Subcutaneous abdominal adipose tissue (tissue), 5 donors: ENCODE results near the gene OPTC.

ENCODE experiments used
- H3K27ac ChIP-seq: one replicate; pipeline ENCODE4 v1.7.0; 2013; ENCODE audit warnings: low read depth, mild to moderate bottlenecking, inconsistent platforms, low read length, moderate library complexity
- H3K27me3 ChIP-seq, 5 donors: one replicate each; pipeline ENCODE4 v1.7.0; 2013; ENCODE audit warnings: low read length in 5 of 5, inconsistent platforms in 1 of 5; ENCODE audit not compliant: control insufficient read depth in 5 of 5, insufficient read depth in 4 of 5
- H3K36me3 ChIP-seq, 5 donors: one replicate each; pipeline ENCODE4 v1.7.0; 2013; ENCODE audit warnings: low read length in 5 of 5; ENCODE audit not compliant: control insufficient read depth in 5 of 5, insufficient read depth in 5 of 5
- H3K4me1 ChIP-seq, 5 donors: one replicate each; pipeline ENCODE4 v1.7.0; 2013; ENCODE audit warnings: low read length in 5 of 5, mild to moderate bottlenecking in 3 of 5, moderate library complexity in 1 of 5; ENCODE audit not compliant: control insufficient read depth in 5 of 5, insufficient read depth in 5 of 5
- H3K4me3 ChIP-seq, 5 donors: one replicate each; pipeline ENCODE4 v1.7.0; 2013; ENCODE audit warnings: low read length in 5 of 5, low read depth in 1 of 5
- H3K9ac ChIP-seq, 5 donors: one replicate each; pipeline ENCODE4 v1.7.0; 2013; ENCODE audit warnings: low read length in 5 of 5, mild to moderate bottlenecking in 4 of 5, moderate library complexity in 3 of 5
- H3K9me3 ChIP-seq, 5 donors: one replicate each; pipeline ENCODE4 v1.7.0; 2013; ENCODE audit warnings: low read length in 5 of 5; ENCODE audit not compliant: control insufficient read depth in 5 of 5
- donor health status: healthy.
- donor health status: healthy.
- donor health status: healthy.
- donor health status: healthy.
- donor health status: healthy.

Gene OPTC

GRCh38 chr1:203549309-203549708 is 55.4 kb downstream of the OPTC start:
- Histone ChIP-seq H3K27ac (peak overlapping the region; percentile 95), H3K27me3 (no peaks in the 10 kb centered on the region), H3K4me3 (no peak overlapping the region), H3K9ac (no peak overlapping the region), H3K36me3 (no peaks in the 10 kb centered on the region), H3K4me1 (peaks cover 0 to 31% (median 19%) of the 10 kb centered on the region in 5 donors), H3K9me3 (no peaks in the 10 kb centered on the region)

- peaks cover 9 to 42% (median 24%) of the 10 kb centered on the region in 5 donors for H3K4me1 ChIP-seq
- H3K9me3 ChIP-seq = no peaks in the 10 kb centered on the region
- no peaks in the 10 kb centered on the region for H3K27me3 ChIP-seq
- no peak overlapping the region for H3K4me3 ChIP-seq
- no peak overlapping the region for H3K9ac ChIP-seq
- H3K36me3 ChIP-seq = no peaks in the 10 kb centered on the region
- no peak overlapping the region for H3K27ac ChIP-seq
Measured at GRCh38 chr1:203550846-203551245, 56.9 kb downstream of the OPTC start.

- Histone ChIP-seq H3K36me3 (no peaks in the 10 kb centered on the region), H3K9me3 (no peaks in the 10 kb centered on the region), H3K4me3 (no peak overlapping the region), H3K27ac (no peak overlapping the region), H3K27me3 (no peaks in the 10 kb centered on the region), H3K4me1 (peaks cover 9 to 43% (median 27%) of the 10 kb centered on the region in 5 donors), H3K9ac (no peak overlapping the region)
Measured at GRCh38 chr1:203551550-203551949, 57.6 kb downstream of the OPTC start.

DNA sequence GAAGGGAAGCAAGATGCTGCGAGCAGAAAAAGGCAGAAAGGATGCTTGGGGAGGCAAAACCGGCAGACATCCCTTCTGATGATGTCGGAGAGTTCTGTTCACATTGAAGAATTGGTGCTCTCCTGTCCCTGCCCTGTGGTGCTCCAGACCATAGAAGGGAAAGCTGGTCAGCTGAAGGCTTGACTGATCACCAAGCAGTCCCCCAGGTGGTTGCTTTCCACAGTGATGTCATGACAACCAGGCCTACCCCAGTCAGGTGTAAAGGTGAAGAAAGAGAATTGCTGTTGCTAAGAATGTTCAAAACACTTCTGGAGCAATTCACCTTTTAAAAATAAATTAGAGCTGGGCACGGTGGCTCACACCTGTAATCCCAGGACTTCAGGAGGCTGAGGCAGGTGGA is 59.5 kb downstream of the OPTC start:
- H3K36me3 ChIP-seq = no peaks in the 10 kb centered on the region
- H3K27me3 ChIP-seq = no peaks in the 10 kb centered on the region
- no peak overlapping the region for H3K4me3 ChIP-seq
- no peak overlapping the region for H3K27ac ChIP-seq
- no peak overlapping the region for H3K9ac ChIP-seq
- H3K9me3 ChIP-seq = no peaks in the 10 kb centered on the region
- H3K4me1 ChIP-seq = peaks cover 17 to 47% (median 38%) of the 10 kb centered on the region in 5 donors

DNA sequence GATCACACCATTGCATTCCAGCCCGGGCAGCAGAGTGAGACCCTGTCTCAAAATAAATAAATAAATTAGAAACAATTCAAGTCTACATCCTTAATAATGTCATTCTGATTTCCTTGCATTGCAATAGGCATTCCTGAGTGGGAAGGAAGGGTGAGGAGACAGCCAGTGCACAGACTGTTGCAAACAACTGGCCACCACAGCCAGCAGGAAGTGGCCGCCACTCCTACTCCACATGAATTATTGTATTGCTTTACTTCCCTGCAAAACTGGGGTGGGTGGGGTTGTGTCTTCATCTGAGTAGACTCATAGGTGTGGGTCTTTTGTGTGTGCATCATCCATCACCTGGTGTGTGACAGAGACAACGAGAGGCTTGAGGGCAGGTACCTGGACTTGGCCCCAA is 60.1 kb downstream of the OPTC start:
- Histone ChIP-seq H3K27ac (no peak overlapping the region), H3K36me3 (no peaks in the 10 kb centered on the region), H3K4me1 (peaks cover 17 to 47% (median 41%) of the 10 kb centered on the region in 5 donors), H3K4me3 (no peak overlapping the region), H3K9me3 (no peaks in the 10 kb centered on the region), H3K9ac (no peak overlapping the region), H3K27me3 (no peaks in the 10 kb centered on the region)

DNA sequence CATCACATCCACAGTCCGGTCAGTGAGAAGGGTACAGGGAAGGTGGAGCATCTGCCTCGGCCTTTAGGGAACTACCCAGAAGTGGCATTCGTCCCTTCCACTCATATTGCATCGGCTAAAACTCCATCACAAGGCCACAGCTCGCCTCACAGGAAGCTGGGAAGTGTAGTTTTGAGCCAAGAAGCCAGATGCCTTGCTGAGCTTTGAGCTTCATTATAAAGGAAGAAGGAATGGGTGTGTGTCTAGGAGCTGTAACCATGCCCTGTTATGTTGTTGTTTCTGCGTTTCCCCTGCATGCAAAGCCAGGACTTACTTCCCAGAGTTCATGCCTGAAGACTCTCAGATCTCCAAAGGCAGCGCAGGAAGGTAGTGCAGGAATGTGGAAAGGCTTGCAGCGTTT is 61.1 kb downstream of the OPTC start:
- Histone ChIP-seq H3K36me3 (no peaks in the 10 kb centered on the region), H3K4me1 (peaks cover 17 to 45% (median 45%) of the 10 kb centered on the region in 5 donors), H3K9ac (peak overlapping the region in 1 of 5 donors; percentile 32), H3K27ac (peak overlapping the region; percentile 97), H3K4me3 (peak overlapping the region in 1 of 5 donors; percentile 6), H3K27me3 (no peaks in the 10 kb centered on the region), H3K9me3 (no peaks in the 10 kb centered on the region)

- peak overlapping the region; percentile 14 to 84 (median 56) for H3K9ac ChIP-seq
- peak overlapping the region in 1 of 5 donors; percentile 19 for H3K4me3 ChIP-seq
- H3K27ac ChIP-seq = peak overlapping the region; percentile 97
- no peaks in the 10 kb centered on the region for H3K9me3 ChIP-seq
- H3K4me1 ChIP-seq = peaks cover 17 to 45% (median 45%) of the 10 kb centered on the region in 5 donors
- H3K27me3 ChIP-seq = no peaks in the 10 kb centered on the region
- H3K36me3 ChIP-seq = no peaks in the 10 kb centered on the region
Measured at GRCh38 chr1:203555511-203556046, 61.6 kb downstream of the OPTC start.

- H3K27ac ChIP-seq = peak overlapping the region; percentile 97
- H3K4me3 ChIP-seq = peak overlapping the region in 1 of 5 donors; percentile 19
- H3K9me3 ChIP-seq = no peaks in the 10 kb centered on the region
- H3K9ac ChIP-seq = peak overlapping the region; percentile 14 to 84 (median 56)
- H3K4me1 ChIP-seq = peaks cover 17 to 45% (median 45%) of the 10 kb centered on the region in 5 donors
- no peaks in the 10 kb centered on the region for H3K36me3 ChIP-seq
- no peaks in the 10 kb centered on the region for H3K27me3 ChIP-seq
Measured at GRCh38 chr1:203556047-203556851, 62.3 kb downstream of the OPTC start.

DNA sequence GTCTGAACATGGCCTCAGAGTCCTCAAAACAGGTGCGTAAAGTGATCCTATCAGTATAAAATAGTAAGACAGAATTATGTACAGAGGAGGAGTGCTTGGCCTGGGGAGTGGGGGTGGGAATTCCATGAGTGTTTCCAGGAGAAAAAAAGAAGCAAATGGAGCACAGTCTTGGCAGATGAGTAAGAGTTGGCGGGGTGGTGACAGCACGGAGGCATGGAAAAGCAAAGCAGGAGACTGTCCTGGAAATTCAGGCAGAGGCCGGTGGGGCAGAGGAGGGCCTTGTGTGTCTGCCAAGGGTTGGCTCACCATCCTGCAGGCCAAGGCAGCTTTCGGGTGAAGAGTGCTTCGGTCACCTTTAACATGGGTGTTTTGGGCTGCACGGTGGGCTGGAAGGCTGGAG is 63.4 kb downstream of the OPTC start:
- peak overlapping the region; percentile 97 for H3K27ac ChIP-seq
- H3K36me3 ChIP-seq = no peaks in the 10 kb centered on the region
- no peaks in the 10 kb centered on the region for H3K9me3 ChIP-seq
- H3K4me3 ChIP-seq = peak overlapping the region in 1 of 5 donors; percentile 9
- H3K9ac ChIP-seq = peak overlapping the region in 3 of 5 donors; percentile 31 to 56 (median 52)
- H3K4me1 ChIP-seq = peaks cover 17 to 45% (median 45%) of the 10 kb centered on the region in 5 donors
- H3K27me3 ChIP-seq = no peaks in the 10 kb centered on the region

- Histone ChIP-seq H3K9ac (peak overlapping the region in 1 of 5 donors; percentile 52), H3K27me3 (no peaks in the 10 kb centered on the region), H3K27ac (peak overlapping the region; percentile 97), H3K9me3 (no peaks in the 10 kb centered on the region), H3K36me3 (no peaks in the 10 kb centered on the region), H3K4me1 (peaks cover 17 to 45% (median 45%) of the 10 kb centered on the region in 5 donors), H3K4me3 (no peak overlapping the region)
Measured at GRCh38 chr1:203558064-203558760, 64.3 kb downstream of the OPTC start.
